Activated T-cell treated with anti-CD3 and anti-CD28 coated beads, Interleukin-2, amount 50 U/mL, for 72 hours (primary cell): ENCODE measurements around the gene TAF11. TPM values are rescaled to one million over a fixed set of nuclear protein-coding genes. Genes with fewer than 3 reads are reported as not detected.
"Not testable (repeated sequence)": the region's sequence is repeated elsewhere in the genome, so short reads cannot be mapped to it uniquely, and the experiment has no call there.

Experiments
- ATAC-seq, 2 donors: fragments of 150-1000 bp; cut with Tn5 transposase; replicated peaks in 1 of 2; 2 replicates each; pipeline ENCODE4 v1.10.0; 2021; ENCODE audit warnings: moderate library complexity in 2 of 2, mild to moderate bottlenecking in 1 of 2
- DNase-seq, 2 donors: peaks; one replicate each; pipeline ENCODE4 v3.0.0; 2021 to 2022; ENCODE audit warnings: mixed read lengths in 1 of 2
- H3K27ac Mint-ChIP-seq: one replicate; pipeline ENCODE4 v1.8.0; 2022; ENCODE audit warnings: mild to moderate bottlenecking, moderate library complexity, mixed read lengths
- H3K27me3 Mint-ChIP-seq: one replicate; pipeline ENCODE4 v1.8.0; 2022; ENCODE audit warnings: low read depth, mixed read lengths
- H3K36me3 Mint-ChIP-seq, 2 donors: one replicate each; pipeline ENCODE4 v1.8.0; 2022; ENCODE audit warnings: mixed read lengths in 2 of 2, mild to moderate bottlenecking in 1 of 2; ENCODE audit not compliant: insufficient read depth in 2 of 2
- H3K4me1 Mint-ChIP-seq: one replicate; pipeline ENCODE4 v1.8.0; 2022; ENCODE audit warnings: low read depth, mixed read lengths
- H3K4me3 Mint-ChIP-seq, 2 donors: one replicate each; pipeline ENCODE4 v1.8.0; 2022; ENCODE audit warnings: mild to moderate bottlenecking in 2 of 2, mixed read lengths in 2 of 2, moderate library complexity in 2 of 2
- H3K9me3 Mint-ChIP-seq, 2 donors: one replicate each; pipeline ENCODE4 v1.8.0; 2022; ENCODE audit warnings: mixed read lengths in 2 of 2
- total RNA-seq, 2 donors: library from RNA; stranded (reverse); gene quantifications; one replicate each; pipeline ENCODE4 v1.2.3, GENCODE V29; 2022

The TAF11 gene
- total RNA-seq, 2 donors from 2014 or later, result 29.1 to 30.9 TPM

DNA sequence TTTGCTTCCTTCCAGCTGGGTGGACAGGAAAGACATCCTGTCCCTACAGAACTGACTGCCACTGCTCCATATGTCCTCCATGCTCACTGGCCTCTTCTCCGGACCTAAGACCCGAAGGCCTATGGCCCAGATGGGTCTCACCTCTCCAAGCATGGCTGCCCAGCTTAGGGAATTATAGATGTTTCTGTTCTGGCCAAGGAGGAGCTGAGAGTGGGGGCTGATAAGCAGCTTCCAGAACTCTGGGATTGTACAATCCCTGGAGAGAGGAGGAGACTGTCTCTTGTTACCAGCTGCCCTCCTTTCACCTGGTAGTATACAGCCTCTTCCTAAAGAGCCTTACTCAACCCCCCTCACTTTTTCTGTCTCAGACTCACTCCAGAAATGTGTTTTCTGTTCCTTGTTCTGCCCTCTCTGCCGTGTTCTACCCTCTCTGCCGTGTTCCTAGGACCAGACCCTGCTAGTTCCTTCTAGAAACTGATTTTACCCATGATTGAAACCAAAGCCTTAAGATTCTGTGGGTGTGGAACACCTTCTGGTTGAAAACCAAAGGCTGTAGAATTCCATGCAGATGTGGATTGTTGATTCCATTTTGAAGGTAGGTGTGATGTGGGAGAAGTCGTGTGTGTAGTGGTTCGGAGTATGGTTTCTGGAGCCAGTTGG is 29.9 kb upstream of the TAF11 start:
- H3K27ac Mint-ChIP-seq, result no peak overlapping the region
- peaks cover 14% of the 10 kb centered on the region for H3K4me1 Mint-ChIP-seq
- H3K27me3 Mint-ChIP-seq, result no peaks in the 10 kb centered on the region
- no peaks in the 10 kb centered on the region for H3K9me3 Mint-ChIP-seq
- DNase-seq (no peak), ATAC-seq (no peak)
- no peaks in the 10 kb centered on the region for H3K36me3 Mint-ChIP-seq
- no peak overlapping the region for H3K4me3 Mint-ChIP-seq

DNA sequence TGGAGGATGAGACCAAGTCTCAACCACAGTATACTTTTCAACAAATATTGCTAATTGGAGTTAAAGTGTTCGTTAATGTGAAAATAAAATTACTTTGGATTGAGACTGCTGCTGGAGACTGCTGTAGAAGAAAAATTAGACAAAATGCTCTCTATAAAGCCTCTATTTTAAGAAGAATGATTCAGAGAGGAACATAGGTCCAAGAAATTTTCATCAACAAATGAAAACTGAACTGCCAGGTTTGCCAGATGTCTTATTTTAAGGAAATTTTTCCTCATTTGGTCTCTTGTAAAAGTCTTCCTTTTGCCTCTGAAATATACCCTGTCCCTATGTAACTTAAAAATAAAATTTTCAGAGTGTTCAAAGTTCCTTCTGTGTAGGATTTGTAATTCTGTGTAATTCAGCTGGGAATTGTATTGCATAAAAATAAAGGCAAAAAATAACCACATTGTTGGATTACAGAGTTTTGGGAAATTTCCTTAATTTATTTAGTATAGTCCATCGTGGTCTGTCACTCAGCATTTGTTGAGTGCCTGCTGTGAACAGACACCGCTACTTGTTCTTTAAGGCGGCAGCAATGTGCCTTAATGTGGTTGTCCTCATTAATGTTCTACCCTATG is 28.6 kb upstream of the TAF11 start:
- Mint-ChIP-seq H3K9me3 (no peaks in the 10 kb centered on the region), H3K4me3 (no peak overlapping the region), H3K27me3 (peaks cover 3% of the 10 kb centered on the region), H3K4me1 (peaks cover 27% of the 10 kb centered on the region), H3K36me3 (no peaks in the 10 kb centered on the region), H3K27ac (no peak overlapping the region)
- no peak for DNase-seq
- ATAC-seq, result no peak

DNA sequence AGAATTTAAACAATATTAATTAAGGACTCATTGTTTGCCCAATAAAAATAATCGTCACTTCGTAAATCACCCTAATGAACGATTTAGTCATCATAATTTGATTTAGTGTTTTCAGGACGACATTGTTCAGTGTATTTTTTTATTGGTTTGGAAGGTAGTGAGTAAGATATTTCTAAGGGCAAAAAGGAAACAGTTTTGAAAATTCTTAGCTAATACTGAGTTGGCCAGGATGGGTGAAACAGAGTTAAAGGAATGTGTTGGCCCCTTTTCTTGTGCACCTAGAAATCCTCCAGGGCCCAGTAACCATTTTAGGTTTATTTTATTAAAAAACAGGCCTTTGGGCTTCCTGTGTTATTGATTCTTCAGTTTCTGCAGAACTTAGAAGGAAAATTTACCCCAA is 26.5 kb upstream of the TAF11 start:
- no peaks in the 10 kb centered on the region for H3K36me3 Mint-ChIP-seq
- no peak overlapping the region for H3K27ac Mint-ChIP-seq
- no peak for ATAC-seq
- H3K4me3 Mint-ChIP-seq, result no peak overlapping the region
- H3K9me3 Mint-ChIP-seq, result no peaks in the 10 kb centered on the region
- no peak for DNase-seq
- peaks cover 21% of the 10 kb centered on the region for H3K27me3 Mint-ChIP-seq
- peaks cover 28% of the 10 kb centered on the region for H3K4me1 Mint-ChIP-seq

DNA sequence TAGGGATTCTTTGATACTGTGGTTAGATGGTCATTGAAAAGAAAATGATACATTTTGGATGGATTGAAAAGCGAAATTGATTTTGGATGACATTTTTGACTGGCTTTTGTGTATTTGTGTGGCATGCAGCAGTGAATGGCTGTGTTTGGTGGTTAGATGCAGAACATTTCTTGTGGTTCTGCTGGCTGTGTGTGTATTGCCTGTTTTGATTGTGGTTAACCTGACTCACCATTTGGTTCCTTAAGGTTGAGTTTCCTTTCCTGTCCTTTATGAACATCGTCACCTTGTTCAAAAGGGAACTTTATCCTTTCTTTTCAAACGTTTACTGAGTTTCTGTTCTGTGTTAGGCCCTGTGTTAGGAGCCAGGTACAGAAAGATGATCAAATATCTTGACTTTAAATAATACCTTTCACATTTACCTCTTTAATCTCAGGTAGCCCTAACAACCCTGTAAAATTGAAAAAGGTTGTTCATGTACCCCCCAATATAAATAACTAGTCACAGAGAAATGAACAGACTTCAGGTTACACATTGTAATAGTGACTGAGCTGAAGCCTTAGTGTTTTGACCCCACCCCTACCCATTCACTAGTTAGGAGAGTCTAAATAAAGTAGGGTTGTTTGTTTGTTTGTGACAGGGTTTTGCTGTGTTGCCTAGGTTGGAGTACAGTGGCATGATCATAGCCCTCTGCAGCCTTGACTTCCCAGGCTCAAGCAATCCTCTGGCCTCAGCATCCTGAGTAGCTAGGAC is 25.0 kb upstream of the TAF11 start:
- ATAC-seq, result peak; percentile 98
- peak overlapping the region; percentile 8 to 53 for H3K4me3 Mint-ChIP-seq
- H3K9me3 Mint-ChIP-seq, result no peaks in the 10 kb centered on the region

DNA sequence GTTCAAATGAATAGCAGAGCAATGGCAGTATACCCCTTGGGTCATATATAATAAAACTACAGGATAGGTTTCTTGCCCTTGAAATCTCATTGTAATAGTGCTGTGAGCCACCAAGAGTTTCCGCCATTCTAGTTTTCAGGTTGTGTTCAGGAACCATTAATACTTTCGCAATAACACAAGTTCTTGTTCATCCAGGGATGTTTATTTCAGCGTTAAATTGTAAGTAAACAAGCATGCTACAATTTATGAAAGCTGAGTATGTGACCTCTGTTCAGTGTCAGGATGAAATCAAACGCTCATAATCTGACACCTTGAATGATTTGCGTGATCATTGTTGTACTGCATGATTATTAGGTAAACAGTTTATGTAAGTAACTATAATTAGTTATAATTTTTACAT is 24.0 kb upstream of the TAF11 start:
- no peak for ATAC-seq
- Mint-ChIP-seq H3K27me3 (peaks cover 24% of the 10 kb centered on the region), H3K9me3 (no peaks in the 10 kb centered on the region), H3K4me3 (no peak overlapping the region), H3K36me3 (no peaks in the 10 kb centered on the region), H3K27ac (no peak overlapping the region), H3K4me1 (peaks cover 35% of the 10 kb centered on the region)
- DNase-seq, result no peak

More for the DNA sequence above, 25.0 kb upstream of the TAF11 start:
- Mint-ChIP-seq H3K36me3 (no peaks in the 10 kb centered on the region), H3K4me1 (peaks cover 32% of the 10 kb centered on the region), H3K27ac (peak overlapping the region; percentile 74), H3K27me3 (peaks cover 24% of the 10 kb centered on the region)
- peak; percentile 55 to 62 for DNase-seq

DNA sequence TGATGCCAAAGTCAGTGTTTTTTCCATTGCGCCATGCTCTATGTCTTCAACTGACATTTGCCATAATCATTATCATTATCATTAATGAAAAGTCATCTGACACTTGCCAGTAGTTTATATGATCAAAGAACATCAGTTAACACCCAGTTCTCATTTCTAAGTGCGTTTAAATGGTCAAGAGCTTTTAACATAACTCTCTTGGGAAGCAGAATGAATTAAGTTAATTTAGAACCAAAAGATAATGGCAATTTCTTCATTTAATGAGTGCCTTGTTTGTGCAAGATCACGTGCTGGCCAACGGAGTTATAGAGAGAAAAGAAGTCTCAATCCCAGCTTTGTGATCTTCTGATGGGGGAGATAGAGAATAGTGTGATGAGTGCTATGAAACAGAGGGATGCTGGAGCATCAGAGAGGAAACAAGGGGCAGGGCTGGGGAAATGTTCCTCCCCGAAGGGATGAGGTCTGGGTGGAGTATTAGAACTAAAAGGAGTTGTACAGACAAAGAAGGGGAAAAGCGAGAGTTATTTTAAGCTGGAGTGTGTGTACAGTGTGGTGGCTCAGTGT is 21.6 kb upstream of the TAF11 start:
- H3K4me3 Mint-ChIP-seq, result no peak overlapping the region
- H3K27me3 Mint-ChIP-seq, result peaks cover 24% of the 10 kb centered on the region
- no peak overlapping the region for H3K27ac Mint-ChIP-seq
- peaks cover 0 to 4% of the 10 kb centered on the region in 2 donors for H3K36me3 Mint-ChIP-seq
- peaks cover 47% of the 10 kb centered on the region for H3K4me1 Mint-ChIP-seq
- H3K9me3 Mint-ChIP-seq, result no peaks in the 10 kb centered on the region
- DNase-seq, result no peak
- no peak for ATAC-seq

DNA sequence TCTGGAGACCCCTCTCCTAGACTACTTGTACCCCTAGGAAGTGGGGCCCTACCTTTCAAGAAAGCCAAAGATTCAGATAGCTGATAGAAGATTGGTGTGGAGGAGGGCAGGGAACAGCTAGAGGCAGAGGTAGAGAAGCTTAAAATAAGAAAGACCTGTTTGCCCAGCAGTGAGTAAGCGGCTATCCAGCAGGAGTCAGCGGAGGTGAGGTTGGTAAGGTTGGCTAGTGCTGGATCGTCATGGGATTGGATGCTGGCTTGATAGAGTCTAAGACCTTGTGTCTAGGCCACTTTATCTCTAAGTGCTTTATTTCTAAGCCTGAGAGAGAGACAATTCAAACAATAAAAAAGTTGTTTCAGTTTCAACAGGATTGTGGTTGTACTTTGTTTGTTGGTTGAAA is 20.4 kb upstream of the TAF11 start:
- DNase-seq (no peak), ATAC-seq (no peak)
- peaks cover 24% of the 10 kb centered on the region for H3K27me3 Mint-ChIP-seq
- no peak overlapping the region for H3K27ac Mint-ChIP-seq
- peaks cover 0 to 4% of the 10 kb centered on the region in 2 donors for H3K36me3 Mint-ChIP-seq
- H3K4me3 Mint-ChIP-seq, result no peak overlapping the region
- H3K9me3 Mint-ChIP-seq, result no peaks in the 10 kb centered on the region
- H3K4me1 Mint-ChIP-seq, result peaks cover 37% of the 10 kb centered on the region

DNA sequence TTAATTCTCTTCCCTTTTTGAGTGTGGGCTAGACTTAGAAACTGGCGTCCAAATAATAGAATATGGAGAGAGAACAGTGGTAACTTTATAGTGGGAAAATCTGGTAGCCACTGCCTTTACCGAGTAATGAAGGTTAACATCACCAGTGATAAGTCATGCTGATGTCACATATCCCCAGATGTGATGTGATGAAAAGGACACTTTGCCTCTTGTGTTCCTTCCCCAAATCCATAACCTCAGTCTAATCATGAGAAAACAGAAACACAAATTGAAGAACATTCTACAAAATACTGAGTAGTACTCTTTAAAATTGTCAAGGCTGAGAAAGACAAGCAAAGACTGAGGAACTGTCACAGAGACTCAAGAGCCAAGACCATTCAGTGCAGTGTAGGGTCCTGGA is 19.0 kb upstream of the TAF11 start:
- H3K9me3 Mint-ChIP-seq, result no peaks in the 10 kb centered on the region
- peaks cover 24% of the 10 kb centered on the region for H3K4me1 Mint-ChIP-seq
- ATAC-seq (no peak), DNase-seq (no peak)
- H3K27ac Mint-ChIP-seq, result no peak overlapping the region
- peaks cover 0 to 4% of the 10 kb centered on the region in 2 donors for H3K36me3 Mint-ChIP-seq
- peaks cover 24% of the 10 kb centered on the region for H3K27me3 Mint-ChIP-seq
- H3K4me3 Mint-ChIP-seq, result no peak overlapping the region

DNA sequence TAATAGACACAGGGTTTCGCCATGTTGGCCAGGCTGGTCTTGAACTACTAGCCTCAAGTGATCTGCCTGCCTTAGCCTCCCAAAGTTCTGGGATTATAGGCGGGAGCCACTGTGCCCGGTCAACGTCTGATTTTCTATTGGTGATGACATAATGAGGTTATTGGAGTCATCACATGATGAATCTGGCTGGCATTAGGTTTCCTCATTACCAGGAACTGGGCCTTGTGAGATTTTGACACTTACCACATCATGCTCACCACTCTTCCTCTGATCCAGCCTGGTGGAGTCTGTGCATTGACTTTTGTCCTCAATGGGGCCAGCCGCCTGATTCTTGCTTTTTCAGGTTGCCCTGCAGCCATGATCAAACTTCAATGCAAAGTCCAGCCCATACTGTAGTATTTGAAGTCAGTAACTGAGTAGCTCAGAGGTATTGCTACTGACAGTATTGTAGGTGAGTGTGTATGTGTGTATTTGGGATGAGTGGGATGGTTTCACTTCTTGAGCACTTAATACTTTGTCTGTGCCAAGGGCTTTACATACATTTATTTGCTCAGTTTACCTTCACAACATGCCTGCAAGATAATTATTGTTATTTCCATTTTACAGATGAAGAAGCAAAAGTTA is 17.3 kb upstream of the TAF11 start:
- Mint-ChIP-seq H3K4me3 (no peak overlapping the region), H3K36me3 (peaks cover 0 to 4% of the 10 kb centered on the region in 2 donors), H3K27ac (no peak overlapping the region), H3K27me3 (peaks cover 10% of the 10 kb centered on the region), H3K9me3 (no peaks in the 10 kb centered on the region), H3K4me1 (peaks cover 28% of the 10 kb centered on the region)
- peak in 1 of 2 donors; percentile 33 for ATAC-seq
- no peak for DNase-seq

DNA sequence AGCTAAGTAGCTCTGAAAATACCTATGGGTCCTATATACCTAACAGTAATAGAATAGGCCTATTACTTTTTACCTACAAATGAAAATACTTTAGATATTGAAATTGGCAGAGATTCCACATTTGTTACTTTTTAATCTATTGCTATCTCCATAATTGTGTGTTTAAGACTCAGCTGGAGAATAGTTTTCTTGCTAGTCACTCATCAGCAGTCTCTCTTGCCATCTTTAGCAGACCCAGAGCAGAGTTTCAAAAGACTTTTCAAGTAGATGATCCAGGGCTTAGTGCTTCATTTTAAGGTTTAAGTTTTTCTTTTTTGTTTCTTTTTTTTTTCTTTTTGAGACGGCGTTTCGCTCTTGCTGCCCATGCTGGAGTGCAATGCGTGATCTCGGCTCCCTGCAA is 14.1 kb upstream of the TAF11 start:
- DNase-seq, result no peak
- H3K4me3 Mint-ChIP-seq, result no peak overlapping the region
- no peaks in the 10 kb centered on the region for H3K9me3 Mint-ChIP-seq
- peaks cover 0 to 4% of the 10 kb centered on the region in 2 donors for H3K36me3 Mint-ChIP-seq
- ATAC-seq, result no peak
- H3K27ac Mint-ChIP-seq, result no peak overlapping the region
- peaks cover 26% of the 10 kb centered on the region for H3K4me1 Mint-ChIP-seq
- no peaks in the 10 kb centered on the region for H3K27me3 Mint-ChIP-seq

DNA sequence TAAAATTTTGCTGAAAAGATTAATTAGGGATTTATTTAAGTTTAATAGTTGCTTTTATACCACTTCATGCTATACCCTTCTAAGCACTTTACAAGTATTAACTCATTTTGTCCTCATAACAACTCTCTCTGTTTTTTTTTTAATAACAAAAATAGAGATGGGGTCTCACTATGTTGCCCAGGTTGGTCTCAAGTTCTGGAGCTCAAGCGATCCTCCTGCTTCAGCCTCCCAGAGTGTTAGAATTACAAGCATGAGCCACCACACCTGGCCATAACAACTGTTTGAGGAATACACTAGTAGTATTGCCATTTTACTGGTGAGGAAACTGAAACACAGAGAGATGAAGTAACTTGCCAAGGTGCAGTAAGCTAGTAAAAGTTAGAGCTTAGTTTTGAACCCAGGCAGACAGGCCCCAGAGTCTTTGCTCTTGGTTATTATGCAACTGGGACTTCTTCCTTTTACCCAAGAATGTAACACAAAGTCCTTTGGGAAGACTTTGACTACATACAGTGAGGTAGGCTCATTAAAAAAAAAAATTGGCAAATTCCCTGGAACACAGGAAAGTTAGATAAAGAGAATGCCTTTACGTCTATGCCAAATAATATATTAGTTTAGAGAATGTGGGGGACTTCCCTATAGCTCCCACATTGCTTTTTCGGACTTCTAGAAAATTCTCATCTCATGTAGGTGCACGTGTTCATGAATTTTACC is 12.6 kb upstream of the TAF11 start:
- Mint-ChIP-seq H3K4me1 (peaks cover 25% of the 10 kb centered on the region), H3K36me3 (peaks cover 0 to 4% of the 10 kb centered on the region in 2 donors), H3K27me3 (no peaks in the 10 kb centered on the region), H3K4me3 (no peak overlapping the region), H3K9me3 (no peaks in the 10 kb centered on the region), H3K27ac (no peak overlapping the region)
- no peak for DNase-seq
- ATAC-seq, result no peak

DNA sequence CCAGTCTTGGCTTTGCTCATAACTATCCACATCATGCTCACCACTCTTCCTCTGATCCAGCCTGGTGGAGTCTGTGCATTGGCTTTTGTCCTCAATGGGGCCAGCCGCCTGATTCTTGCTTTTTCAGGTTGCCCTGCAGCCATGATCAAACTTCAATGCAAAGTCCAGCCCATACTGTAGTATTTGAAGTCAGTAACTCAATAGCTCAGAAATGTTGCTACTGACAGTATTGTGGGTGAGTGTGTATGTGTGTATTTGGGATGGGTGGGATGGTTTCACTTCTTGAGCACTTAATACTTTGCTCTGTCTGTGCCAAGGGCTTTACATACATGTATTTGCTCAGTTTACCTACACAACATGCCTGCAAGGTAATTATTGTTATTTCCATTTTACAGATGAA is 11.9 kb upstream of the TAF11 start:
- H3K9me3 Mint-ChIP-seq, DNase-seq, H3K36me3 Mint-ChIP-seq, H3K4me3 Mint-ChIP-seq, H3K27me3 Mint-ChIP-seq, ATAC-seq, H3K27ac Mint-ChIP-seq: not testable (repeated sequence)
- H3K4me1 Mint-ChIP-seq, result peaks cover 18% of the 10 kb centered on the region
